CD4-positive, alpha-beta T cell treated with Interleukin-21 for 1 hour (primary cell): Measurements from ENCODE around the gene NREP.

ENCODE experiments used
- DNase-seq: peaks from one replicate; pipeline ENCODE4 v3.0.0-alpha.2; 2020

Gene NREP

GRCh38 chr5:111691508-111691907 lies 65.5 kb downstream of the NREP start:
- DNase-seq: no peak

DNA sequence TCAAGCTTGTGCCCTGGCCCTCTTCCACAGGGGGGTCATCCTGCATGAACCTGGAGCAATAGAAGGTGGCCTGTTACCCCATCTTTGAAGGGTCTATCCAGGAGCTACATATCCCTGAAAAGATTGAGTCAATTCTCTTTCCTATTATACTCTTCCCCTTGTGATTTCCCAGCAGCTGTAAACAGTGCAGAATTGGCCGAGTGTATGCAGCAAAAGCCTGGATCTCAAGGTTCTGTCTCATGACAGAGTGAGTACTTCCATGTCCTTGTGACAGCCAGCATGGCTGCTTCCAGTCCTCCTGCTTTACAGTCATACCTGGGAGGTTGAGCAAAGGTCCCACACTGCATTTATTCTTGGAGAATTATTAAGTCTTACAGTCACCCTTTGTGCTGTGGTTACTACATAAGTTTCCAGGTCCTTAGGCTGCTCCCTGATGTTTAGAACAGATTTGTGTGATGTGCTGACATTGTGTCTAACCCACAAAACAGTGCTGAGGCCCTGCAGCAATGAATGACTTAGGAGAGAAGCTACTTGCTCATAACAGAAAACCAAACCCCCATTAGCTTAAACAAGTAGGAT lies 67.5 kb downstream of the NREP start:
- DNase-seq: no peak

DNA sequence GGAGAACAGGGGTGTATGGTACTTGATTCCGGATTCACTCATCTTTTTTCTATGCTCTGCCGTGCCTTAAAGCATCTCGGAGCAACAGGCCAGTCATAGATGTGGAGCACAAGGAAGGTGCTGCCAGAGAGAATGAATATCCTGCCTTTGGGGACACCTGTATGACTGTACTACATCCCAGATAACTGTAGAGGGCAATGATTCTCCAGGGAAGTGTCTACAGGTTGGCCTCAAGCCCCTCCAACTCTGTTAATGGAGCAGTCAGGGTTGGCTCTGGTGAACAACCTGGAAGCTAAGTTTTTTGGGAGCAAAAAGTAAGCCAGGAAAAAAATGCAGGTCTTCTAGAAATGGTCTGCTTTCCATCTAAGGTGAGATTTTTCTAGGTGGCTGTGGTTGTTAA lies 71.0 kb downstream of the NREP start:
- no peak for DNase-seq

GRCh38 chr5:111682641-111683040 lies 74.4 kb downstream of the NREP start:
- DNase-seq: no peak

DNA sequence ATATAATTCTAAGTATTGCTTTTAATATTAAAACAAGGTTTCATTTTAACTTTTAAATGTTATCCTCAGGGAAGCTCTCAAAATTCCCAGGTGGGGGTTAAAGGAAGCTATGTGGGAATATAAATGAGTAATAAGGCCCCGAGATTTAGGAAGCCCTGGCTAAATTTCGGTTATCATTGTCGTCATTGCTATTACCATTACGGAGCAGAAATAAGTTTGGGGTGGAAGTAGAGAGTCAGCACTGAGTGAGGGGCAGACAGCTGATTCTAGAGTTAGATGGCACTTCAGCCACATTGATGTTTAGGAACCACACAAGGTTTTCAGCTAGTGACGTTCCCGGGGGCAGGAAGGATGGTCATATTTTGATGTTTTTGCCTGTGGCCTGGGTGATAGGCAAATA lies 74.9 kb downstream of the NREP start:
- no peak for DNase-seq

DNA sequence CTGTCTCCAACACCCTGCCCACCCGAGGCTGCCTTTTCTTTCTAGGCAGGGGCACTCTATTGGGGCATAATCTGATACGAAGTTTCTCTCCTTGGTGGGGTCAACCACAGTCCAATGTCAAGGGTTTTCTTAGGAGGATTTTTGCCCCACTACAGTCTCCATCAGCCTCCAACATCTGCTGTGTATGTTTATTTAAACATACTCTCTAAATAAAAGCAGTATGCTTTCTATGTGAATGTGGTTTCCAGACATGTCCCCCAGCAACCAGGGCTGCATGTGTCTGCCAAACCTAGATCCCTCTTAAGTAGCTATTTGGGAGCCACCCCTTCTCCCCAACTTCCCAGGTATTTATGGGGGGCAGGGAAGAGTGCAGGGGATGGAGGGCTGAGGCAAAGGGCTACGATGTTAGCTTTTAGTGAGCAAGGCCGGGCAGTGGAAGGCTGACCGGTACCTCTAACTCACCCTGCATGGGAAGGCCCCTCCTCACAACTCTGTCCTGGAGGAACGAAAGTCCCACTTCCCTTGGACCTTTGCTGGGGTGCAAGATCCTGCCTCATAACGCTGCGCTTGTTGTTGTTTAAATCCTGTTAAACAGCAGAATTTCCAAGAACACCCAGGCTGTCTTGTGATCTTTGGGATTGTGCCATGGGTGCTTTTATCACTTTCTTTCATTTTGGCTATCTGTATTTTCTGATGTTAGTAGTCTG lies 75.4 kb downstream of the NREP start:
- no peak for DNase-seq

DNA sequence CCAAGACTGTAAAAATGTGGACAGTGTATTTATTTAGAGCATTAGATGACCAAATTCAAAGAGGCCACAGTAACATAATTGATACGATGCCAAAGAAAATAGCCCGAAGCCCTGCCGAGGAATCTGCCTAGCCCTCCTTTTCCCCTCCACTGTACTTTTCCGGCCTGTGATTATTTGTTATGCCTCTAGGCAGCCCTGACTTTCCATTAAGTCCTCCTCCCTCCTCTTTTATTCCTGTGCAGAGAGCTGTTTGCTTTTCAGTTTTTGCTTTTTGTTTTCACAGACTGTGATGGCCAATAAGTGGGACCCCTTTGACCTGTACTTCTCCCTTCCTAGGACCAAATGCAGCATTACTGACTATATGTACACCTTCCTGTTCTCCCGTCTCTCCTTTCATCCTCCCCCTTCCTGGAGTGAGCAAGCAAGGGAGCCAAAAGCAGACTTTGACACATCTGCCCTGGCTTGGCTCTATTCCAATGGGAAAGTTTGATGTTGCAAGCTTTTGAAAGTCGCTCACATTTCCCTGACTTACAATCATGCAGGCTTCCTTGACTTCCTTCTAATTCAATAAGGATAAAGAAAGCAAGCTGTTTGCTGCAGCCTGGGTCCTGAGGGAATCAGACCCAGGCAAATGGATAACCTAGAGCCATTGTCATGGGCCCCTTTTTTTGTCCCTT lies 76.1 kb downstream of the NREP start:
- DNase-seq: no peak

- DNase-seq: no peak
These were observed 77.4 kb downstream of the NREP start for GRCh38 chr5:111679611-111680010.
